ENCODE data around the gene IFNAR2.
"Not testable (repeated sequence)": the region's sequence is repeated elsewhere in the genome, so short reads cannot be mapped to it uniquely, and the experiment has no call there.

Gene IFNAR2

DNA sequence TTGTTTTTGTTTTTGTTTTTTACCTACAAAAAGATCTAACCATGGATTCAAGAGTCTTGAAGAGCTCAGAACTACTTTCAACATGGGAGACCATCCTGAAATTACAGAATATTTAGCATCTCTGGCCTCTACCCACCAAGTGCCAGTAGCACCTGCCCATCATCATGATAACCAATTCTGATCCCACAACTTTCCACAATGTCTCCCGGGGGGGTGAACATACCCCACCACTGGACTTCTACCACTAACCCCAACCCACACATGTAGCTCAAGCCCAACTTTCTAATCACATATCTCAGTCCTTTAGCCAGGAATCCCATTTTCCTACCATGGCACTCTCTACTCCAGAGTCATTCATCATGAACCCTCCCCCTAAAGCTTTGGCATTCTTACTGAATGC is 15.7 kb upstream of the IFNAR2 start:
- no peak overlapping the region for H3K4me3 ChIP-seq
- intact Hi-C loops (cut with DNase I; ENCODE audit: low total_unique reads) = no loop called here
- TF ChIP-seq, protein P1, sequence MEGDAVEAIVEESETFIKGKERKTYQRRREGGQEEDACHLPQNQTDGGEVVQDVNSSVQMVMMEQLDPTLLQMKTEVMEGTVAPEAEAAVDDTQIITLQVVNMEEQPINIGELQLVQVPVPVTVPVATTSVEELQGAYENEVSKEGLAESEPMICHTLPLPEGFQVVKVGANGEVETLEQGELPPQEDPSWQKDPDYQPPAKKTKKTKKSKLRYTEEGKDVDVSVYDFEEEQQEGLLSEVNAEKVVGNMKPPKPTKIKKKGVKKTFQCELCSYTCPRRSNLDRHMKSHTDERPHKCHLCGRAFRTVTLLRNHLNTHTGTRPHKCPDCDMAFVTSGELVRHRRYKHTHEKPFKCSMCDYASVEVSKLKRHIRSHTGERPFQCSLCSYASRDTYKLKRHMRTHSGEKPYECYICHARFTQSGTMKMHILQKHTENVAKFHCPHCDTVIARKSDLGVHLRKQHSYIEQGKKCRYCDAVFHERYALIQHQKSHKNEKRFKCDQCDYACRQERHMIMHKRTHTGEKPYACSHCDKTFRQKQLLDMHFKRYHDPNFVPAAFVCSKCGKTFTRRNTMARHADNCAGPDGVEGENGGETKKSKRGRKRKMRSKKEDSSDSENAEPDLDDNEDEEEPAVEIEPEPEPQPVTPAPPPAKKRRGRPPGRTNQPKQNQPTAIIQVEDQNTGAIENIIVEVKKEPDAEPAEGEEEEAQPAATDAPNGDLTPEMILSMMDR (IDR thresholded peaks at IDR 0.05) = no peak
- DNase-seq = no peak
- H3K4me1 ChIP-seq = peaks cover 0 to 6% (median 2%) of the 10 kb centered on the region in 4 donors
- no peaks in the 10 kb centered on the region for H3K36me3 ChIP-seq
- H3K27ac ChIP-seq = no peak overlapping the region
- H3K9me3 ChIP-seq = no peaks in the 10 kb centered on the region
- no peaks in the 10 kb centered on the region for H3K27me3 ChIP-seq

DNA sequence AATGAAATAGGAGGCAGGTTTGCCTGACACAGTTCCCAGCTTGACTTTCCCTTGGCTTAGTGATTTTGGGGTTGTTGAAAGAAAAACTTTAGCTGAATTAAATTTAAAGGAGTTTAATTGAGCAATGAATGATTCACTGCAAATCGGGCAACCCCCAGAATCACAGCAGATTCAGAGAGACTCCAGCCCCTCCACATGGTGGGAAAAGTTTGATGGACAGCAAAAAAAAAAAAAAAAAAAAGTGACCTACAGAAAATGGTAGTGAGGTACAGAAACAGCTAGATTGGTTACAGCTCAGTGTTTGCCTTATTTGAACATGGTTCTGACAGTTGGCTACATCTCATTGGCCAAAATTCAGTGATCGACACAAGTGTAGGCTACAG is 12.6 kb upstream of the IFNAR2 start:
- H3K27me3 ChIP-seq = no peaks in the 10 kb centered on the region
- H3K9me3 ChIP-seq = no peaks in the 10 kb centered on the region
- intact Hi-C loops (cut with DNase I; ENCODE audit: low total_unique reads) = no loop called here
- TF ChIP-seq, protein P1 (IDR thresholded peaks at IDR 0.05) = no peak
- no peak overlapping the region for H3K27ac ChIP-seq
- no peaks in the 10 kb centered on the region for H3K36me3 ChIP-seq
- no peak for DNase-seq
- no peak overlapping the region for H3K4me3 ChIP-seq
- peaks cover 0 to 5% (median under 1%) of the 10 kb centered on the region in 4 donors for H3K4me1 ChIP-seq

DNA sequence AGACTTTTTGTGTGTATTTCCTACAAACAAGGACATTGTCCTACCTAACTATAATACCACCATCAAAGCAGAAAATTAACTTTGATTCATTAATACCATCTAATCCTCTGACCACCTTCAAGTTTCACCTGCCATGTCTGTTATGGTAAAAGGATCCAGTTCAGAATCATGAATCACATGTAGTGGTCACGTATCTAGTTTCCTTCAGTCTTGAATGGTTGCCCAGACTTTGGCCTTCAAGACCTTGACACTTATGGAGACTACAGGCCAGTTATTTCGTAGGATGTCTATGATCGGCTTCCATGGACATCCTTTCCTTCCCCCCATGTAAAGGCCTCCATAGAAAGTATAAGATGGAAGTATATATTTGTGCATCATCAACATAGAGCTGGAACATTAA is 10.4 kb upstream of the IFNAR2 start:
- Histone ChIP-seq H3K9me3 (no peaks in the 10 kb centered on the region), H3K27me3 (no peaks in the 10 kb centered on the region), H3K36me3 (no peaks in the 10 kb centered on the region), H3K27ac (no peak overlapping the region), H3K4me3 (no peak overlapping the region), H3K4me1 (no peaks in the 10 kb centered on the region)
- TF ChIP-seq, protein P1 (IDR thresholded peaks at IDR 0.05) = no peak
- intact Hi-C loops (cut with DNase I; ENCODE audit: low total_unique reads) = no loop called here
- DNase-seq = no peak

GRCh38 chr21:33219954-33220353 is 9.8 kb upstream of the IFNAR2 start:
- DNase-seq = no peak
- Histone ChIP-seq H3K36me3 (no peaks in the 10 kb centered on the region), H3K27me3 (no peaks in the 10 kb centered on the region), H3K4me3 (no peak overlapping the region), H3K27ac (no peak overlapping the region), H3K4me1 (no peaks in the 10 kb centered on the region), H3K9me3 (no peaks in the 10 kb centered on the region)
- TF ChIP-seq, protein P1 (IDR thresholded peaks at IDR 0.05) = no peak
- intact Hi-C loops (cut with DNase I; ENCODE audit: low total_unique reads) = no loop called here

GRCh38 chr21:33225376-33225775 is 4.4 kb upstream of the IFNAR2 start:
- H3K36me3 ChIP-seq; H3K9me3 ChIP-seq; H3K4me3 ChIP-seq; H3K4me1 ChIP-seq; H3K27ac ChIP-seq; intact Hi-C loops (cut with DNase I; ENCODE audit: low total_unique reads); DNase-seq; H3K27me3 ChIP-seq: not testable (repeated sequence)

DNA sequence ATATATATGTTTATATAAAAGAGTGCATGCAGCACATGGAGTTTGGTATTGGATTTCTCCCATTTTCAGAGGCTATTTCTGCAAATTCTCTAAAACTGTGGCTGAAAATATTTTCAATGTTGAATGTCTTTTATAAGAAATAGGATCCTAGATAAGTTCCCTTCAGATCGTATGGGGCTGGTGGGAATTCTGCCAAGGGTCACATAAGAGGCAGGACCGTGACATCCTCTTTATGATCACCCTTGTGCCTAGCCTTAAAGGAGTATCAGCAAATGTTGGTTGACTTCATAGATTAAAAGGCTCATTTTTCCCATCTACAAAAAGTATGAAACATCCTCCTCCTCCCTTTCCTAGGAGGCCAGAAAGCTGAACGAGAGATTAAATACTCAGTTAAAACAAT is 1.3 kb upstream of the IFNAR2 start:
- H3K27me3 ChIP-seq = no peaks in the 10 kb centered on the region
- no peak for DNase-seq
- H3K27ac ChIP-seq = no peak overlapping the region
- H3K9me3 ChIP-seq = no peaks in the 10 kb centered on the region
- peaks cover 0 to 32% (median 8%) of the 10 kb centered on the region in 4 donors for H3K4me1 ChIP-seq
- TF ChIP-seq, protein P1 (IDR thresholded peaks at IDR 0.05) = no peak
- intact Hi-C loops (cut with DNase I; ENCODE audit: low total_unique reads) = no loop called here
- H3K4me3 ChIP-seq = no peak overlapping the region
- no peaks in the 10 kb centered on the region for H3K36me3 ChIP-seq

All from tibial artery (tissue), 4 donors.